Peyer's patch (tissue), 4 donors: ENCODE data around the gene EID1.

Experiments
- POLR2A ChIP-seq, 2 donors: fragments of 450-650 bp; IDR thresholded peaks; one replicate each; pipeline ENCODE4 v1.5.1; 2017; ENCODE audit warnings: antibody characterized with exemption in 2 of 2, mild to moderate bottlenecking in 2 of 2, moderate library complexity in 2 of 2
- TF ChIP-seq, protein P1 (sequence below), 6 experiments: fragments of 450-650 bp in 4 of 6; fragments of 200-600 bp in 2 of 6; sonication (generic) in 1 of 6; IDR thresholded peaks; one replicate each; pipeline ENCODE4 v1.5.1; 2017 to 2019; ENCODE audit warnings: antibody characterized with exemption in 6 of 6, mild to moderate bottlenecking in 3 of 6, moderate library complexity in 1 of 6

DNA sequence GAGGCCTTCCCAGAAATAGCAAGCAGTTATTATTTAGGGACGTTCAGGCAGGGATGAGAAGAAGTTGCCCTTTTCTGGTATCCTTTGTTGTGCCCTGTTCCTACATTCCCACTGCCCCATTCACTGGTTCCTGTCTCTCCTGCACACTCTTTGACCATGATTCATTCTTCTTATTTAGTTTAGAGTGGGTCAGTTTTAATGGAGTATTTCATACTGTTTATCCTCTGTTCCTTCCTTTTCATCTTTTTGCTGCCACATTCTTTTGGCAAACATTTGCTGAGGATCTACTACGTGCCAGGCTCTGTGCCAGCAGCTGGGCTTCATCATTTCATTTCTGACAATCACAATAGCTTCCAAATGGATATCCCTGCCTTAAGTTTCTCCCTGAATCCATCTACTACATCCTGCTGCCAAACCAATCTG, 11.8 kb upstream of the EID1 start:
- TF ChIP-seq, protein P1, sequence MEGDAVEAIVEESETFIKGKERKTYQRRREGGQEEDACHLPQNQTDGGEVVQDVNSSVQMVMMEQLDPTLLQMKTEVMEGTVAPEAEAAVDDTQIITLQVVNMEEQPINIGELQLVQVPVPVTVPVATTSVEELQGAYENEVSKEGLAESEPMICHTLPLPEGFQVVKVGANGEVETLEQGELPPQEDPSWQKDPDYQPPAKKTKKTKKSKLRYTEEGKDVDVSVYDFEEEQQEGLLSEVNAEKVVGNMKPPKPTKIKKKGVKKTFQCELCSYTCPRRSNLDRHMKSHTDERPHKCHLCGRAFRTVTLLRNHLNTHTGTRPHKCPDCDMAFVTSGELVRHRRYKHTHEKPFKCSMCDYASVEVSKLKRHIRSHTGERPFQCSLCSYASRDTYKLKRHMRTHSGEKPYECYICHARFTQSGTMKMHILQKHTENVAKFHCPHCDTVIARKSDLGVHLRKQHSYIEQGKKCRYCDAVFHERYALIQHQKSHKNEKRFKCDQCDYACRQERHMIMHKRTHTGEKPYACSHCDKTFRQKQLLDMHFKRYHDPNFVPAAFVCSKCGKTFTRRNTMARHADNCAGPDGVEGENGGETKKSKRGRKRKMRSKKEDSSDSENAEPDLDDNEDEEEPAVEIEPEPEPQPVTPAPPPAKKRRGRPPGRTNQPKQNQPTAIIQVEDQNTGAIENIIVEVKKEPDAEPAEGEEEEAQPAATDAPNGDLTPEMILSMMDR (IDR thresholded peaks at IDR 0.05) = no peak
- TF ChIP-seq POLR2A (IDR thresholded peaks at IDR 0.05) = no peak
